Spleen (tissue), 11 donors: ENCODE measurements around the gene GRHPR. TPM values are rescaled to one million over a fixed set of nuclear protein-coding genes. Genes with fewer than 3 reads are reported as not detected.
"Not testable (repeated sequence)": the region's sequence is repeated elsewhere in the genome, so short reads cannot be mapped to it uniquely, and the experiment has no call there.

Experiments used
- DNase-seq: peaks from one replicate; pipeline ENCODE4 v3.0.0-alpha.2; 2020
- H3K27ac ChIP-seq, 8 donors: fragments of 200-600 bp; sonication (generic) in 7 of 8; 1 replicate in 4 of 8; 2 replicates in 4 of 8; pipeline versions ENCODE4 v1.5.0 to v1.8.0; 2016 to 2021; ENCODE audit warnings: inconsistent platforms in 4 of 8, mild to moderate bottlenecking in 4 of 8, moderate library complexity in 1 of 8
- H3K27me3 ChIP-seq, 7 donors: fragments of 200-600 bp; sonication (generic) in 6 of 7; replicated peaks in 1 of 7; 1 replicate in 4 of 7; 2 replicates in 3 of 7; pipeline versions ENCODE4 v1.5.0 to v1.8.0; 2016 to 2021; ENCODE audit warnings: inconsistent platforms in 3 of 7, mild to moderate bottlenecking in 1 of 7
- H3K36me3 ChIP-seq, 6 donors: fragments of 200-600 bp; sonication (generic) in 5 of 6; 1 replicate in 4 of 6; 2 replicates in 2 of 6; pipeline versions ENCODE4 v1.5.0 to v1.8.0; 2016 to 2021; ENCODE audit warnings: inconsistent platforms in 2 of 6
- H3K4me1 ChIP-seq, 6 donors: fragments of 200-600 bp; sonication (generic) in 5 of 6; 1 replicate in 3 of 6; 2 replicates in 3 of 6; pipeline versions ENCODE4 v1.5.0 to v1.8.0; 2016 to 2021; ENCODE audit warnings: inconsistent platforms in 3 of 6
- H3K4me3 ChIP-seq, 8 donors: fragments of 200-600 bp; sonication (generic) in 7 of 8; 1 replicate in 4 of 8; 2 replicates in 4 of 8; pipeline versions ENCODE4 v1.5.0 to v1.8.0; 2016 to 2021; ENCODE audit warnings: inconsistent platforms in 4 of 8, mild to moderate bottlenecking in 4 of 8, moderate library complexity in 2 of 8
- H3K9me3 ChIP-seq, 8 donors: fragments of 200-600 bp; sonication (generic) in 7 of 8; 1 replicate in 4 of 8; 2 replicates in 4 of 8; pipeline versions ENCODE4 v1.5.0 to v1.8.0; 2016 to 2021; ENCODE audit warnings: inconsistent platforms in 4 of 8
- CTCF ChIP-seq, 11 experiments: fragments of 200-600 bp in 7 of 11; fragments of 450-650 bp in 4 of 11; sonication (generic) in 4 of 11; IDR thresholded peaks in 8 of 11; conservative IDR thresholded peaks in 3 of 11; 1 replicate in 7 of 11; 2 replicates in 4 of 11; pipeline versions ENCODE4 v1.4.0 to v1.8.0; 2016 to 2021; ENCODE audit warnings: antibody characterized with exemption in 11 of 11, inconsistent platforms in 4 of 11, mild to moderate bottlenecking in 1 of 11
- POLR2A ChIP-seq, 3 donors: fragments of 450-650 bp; IDR thresholded peaks; one replicate each; pipeline ENCODE4 v1.5.1; 2017; ENCODE audit warnings: antibody characterized with exemption in 3 of 3, mild to moderate bottlenecking in 1 of 3
- POLR2AphosphoS5 ChIP-seq, 3 donors: sonication (generic); formaldehyde crosslinking; IDR thresholded peaks; one replicate each; pipeline ENCODE4 v1.5.1; 2017; ENCODE audit warnings: antibody characterized with exemption in 3 of 3
- WGBS, 5 donors: extraction: QIAGEN DNeasy Blood & Tissue Kit in 3 of 5; methylation state at CpG; one replicate each; pipeline versions ENCODE4 v1.1.5 to v1.1.7; 2013 to 2018; 5-methylcytosine and 5-hydroxymethylcytosine counted together
- intact Hi-C: fragments of 100-400 bp; cut with DNase I; formaldehyde crosslinking; loops from one replicate; pipeline ENCODE4 v1.15.0; 2023; ENCODE audit warnings: low total_unique reads
- polyA plus RNA-seq, 3 donors: library from polyadenylated mRNA; stranded (reverse); fragments of 200-250 nt; gene quantifications; one replicate each; pipeline ENCODE4 v1.2.1, GENCODE V29; 2013
- total RNA-seq, 7 donors: library from RNA; depleted of rRNA in 3 of 7; stranded (reverse); fragments of >200 nt in 3 of 7; fragmentation: NEBNext Ultra II Directional in 4 of 7; extraction: Animal tissue kit (Norgen Biotek cat#: 25700) in 4 of 7; gene quantifications; one replicate each; pipeline versions ENCODE4 v1.1.0 to v1.2.1, GENCODE V29; 2016 to 2021
- donor health status: healthy with polysubstance abuse.
- donor health status: DM: no; HTN: no; CAD: no; lungs with moderate emphysema.
- donor health status: DM: no; HTN: no; CAD: no.
- donor health status: Bipolar disorder and iron deficiency.
- donor health status: healthy.
- donor health status: DM: no; HTN: no; CAD: no.
- donor health status: DM: yes; HTN: yes; CAD: no.

GRHPR gene
- total and polyA plus RNA-seq, 10 donors, result 44.9 to 114 (median 63.0) TPM

GRCh38 chr9:37392272-37392671, 30.2 kb upstream of the GRHPR start:
- no peaks in the 10 kb centered on the region for H3K27me3 ChIP-seq
- no peak overlapping the region for H3K4me3 ChIP-seq
- WGBS, 5 donors, result 84 to 91% (median 87%) methylated on average over 8 of the region's 8 CpGs
- no peak for DNase-seq
- no peaks in the 10 kb centered on the region for H3K36me3 ChIP-seq
- H3K4me1 ChIP-seq, result peaks cover 0 to 19% (median 5%) of the 10 kb centered on the region in 6 donors
- TF ChIP-seq POLR2AphosphoS5 (IDR thresholded peaks at IDR 0.05), result no peak
- no peak for TF ChIP-seq CTCF (IDR thresholded peaks at IDR 0.05 in 8 of 11, conservative IDR thresholded peaks at IDR 0.05 in 3 of 11)
- TF ChIP-seq POLR2A (IDR thresholded peaks at IDR 0.05), result no peak
- no peak overlapping the region for H3K27ac ChIP-seq
- intact Hi-C loops, result no loop called here
- no peaks in the 10 kb centered on the region for H3K9me3 ChIP-seq

GRCh38 chr9:37395229-37395628, 27.3 kb upstream of the GRHPR start:
- intact Hi-C loops, result no loop called here
- H3K4me1 ChIP-seq, result peaks cover 0 to 28% (median 5%) of the 10 kb centered on the region in 6 donors
- no peak overlapping the region for H3K4me3 ChIP-seq

GRCh38 chr9:37395663-37396062, 26.8 kb upstream of the GRHPR start:
- intact Hi-C loops, result no loop called here
- no peak overlapping the region for H3K27ac ChIP-seq
- H3K36me3 ChIP-seq, result no peaks in the 10 kb centered on the region
- H3K4me3 ChIP-seq, result no peak overlapping the region
- no peaks in the 10 kb centered on the region for H3K9me3 ChIP-seq
- H3K4me1 ChIP-seq, result peaks cover 0 to 24% (median 1%) of the 10 kb centered on the region in 6 donors
- no peak for DNase-seq
- H3K27me3 ChIP-seq, result no peaks in the 10 kb centered on the region
- TF ChIP-seq POLR2A (IDR thresholded peaks at IDR 0.05), result no peak
- no peak for TF ChIP-seq POLR2AphosphoS5 (IDR thresholded peaks at IDR 0.05)
- TF ChIP-seq CTCF (IDR thresholded peaks at IDR 0.05 in 8 of 11, conservative IDR thresholded peaks at IDR 0.05 in 3 of 11), result no peak
- 80 to 89% (median 85%) methylated on average over 8 of the region's 8 CpGs for WGBS, 5 donors

More at GRCh38 chr9:37395229-37395628, 27.3 kb upstream of the GRHPR start:
- H3K36me3 ChIP-seq, result no peaks in the 10 kb centered on the region
- H3K27ac ChIP-seq, result no peak overlapping the region
- no peak for TF ChIP-seq POLR2A (IDR thresholded peaks at IDR 0.05)
- no peak for TF ChIP-seq POLR2AphosphoS5 (IDR thresholded peaks at IDR 0.05)
- no peak for TF ChIP-seq CTCF (IDR thresholded peaks at IDR 0.05 in 8 of 11, conservative IDR thresholded peaks at IDR 0.05 in 3 of 11)
- WGBS, 5 donors, result 69 to 87% (median 81%) methylated on average over 11 to 12 of the region's 12 CpGs
- no peaks in the 10 kb centered on the region for H3K9me3 ChIP-seq
- DNase-seq, result no peak
- H3K27me3 ChIP-seq, result no peaks in the 10 kb centered on the region

- H3K4me3 ChIP-seq, H3K9me3 ChIP-seq, H3K36me3 ChIP-seq, H3K27me3 ChIP-seq, DNase-seq, intact Hi-C loops, H3K27ac ChIP-seq: not testable (repeated sequence)
- 88 to 92% (median 90%) methylated on average over 3 of the region's 3 CpGs for WGBS, 5 donors
- H3K4me1 ChIP-seq, result peaks cover 0 to 26% (median 6%) of the 10 kb centered on the region in 6 donors
Observed at GRCh38 chr9:37397948-37398347, 24.5 kb upstream of the GRHPR start.
